Activated naive CD4-positive, alpha-beta T cell treated with anti-CD3 and anti-CD28 coated beads for 36 hours (primary cell): ENCODE data around the gene MAP3K21. TPM values are rescaled to one million over a fixed set of nuclear protein-coding genes. Genes with fewer than 3 reads are reported as not detected.

Experiments
- CTCF ChIA-PET: fragments of 350-600 bp; sonication (Branson Sonifier 250); formaldehyde crosslinking; loops from one replicate; lab custom pipeline; 2021; ENCODE audit warnings: antibody characterized with exemption; lab: Charles Lee
- DNase-seq: peaks from one replicate; pipeline ENCODE4 v3.0.0-alpha.2; 2020
- H3K27ac Mint-ChIP-seq: one replicate; pipeline ENCODE4 v1.8.0; 2021; ENCODE audit warnings: mild to moderate bottlenecking, mixed read lengths
- H3K27me3 Mint-ChIP-seq: one replicate; pipeline ENCODE4 v1.8.0; 2021; ENCODE audit warnings: low read depth, mixed read lengths
- H3K36me3 Mint-ChIP-seq: one replicate; pipeline ENCODE4 v1.8.0; 2021; ENCODE audit warnings: low read depth, mixed read lengths
- H3K4me1 Mint-ChIP-seq: one replicate; pipeline ENCODE4 v1.8.0; 2021; ENCODE audit warnings: low read depth, mixed read lengths
- H3K4me3 Mint-ChIP-seq: one replicate; pipeline ENCODE4 v1.8.0; 2021; ENCODE audit warnings: mild to moderate bottlenecking, moderate library complexity, mixed read lengths
- H3K9me3 Mint-ChIP-seq: one replicate; pipeline ENCODE4 v1.8.0; 2021; ENCODE audit warnings: mixed read lengths
- intact Hi-C: fragments of 100-400 bp; cut with micrococcal nuclease; formaldehyde crosslinking; loops from one replicate; pipeline ENCODE4 v1.15.1; 2023
- total RNA-seq, 2 experiments: library from RNA; stranded (reverse); gene quantifications; one replicate each; pipeline ENCODE4 v1.2.3, GENCODE V29; 2021

Gene MAP3K21
- total RNA-seq, 2 experiments from 2014 or later: 1.8 to 2.0 TPM

GRCh38 chr1:233379869-233380438, 52.4 kb downstream of the MAP3K21 start:
- Mint-ChIP-seq H3K4me3 (no peak overlapping the region), H3K27ac (no peak overlapping the region)
- no peak for DNase-seq

GRCh38 chr1:233381806-233382205, 54.3 kb downstream of the MAP3K21 start:
- intact Hi-C loops: no loop called here
- peaks cover 6% of the 10 kb centered on the region for H3K36me3 Mint-ChIP-seq
- no peaks in the 10 kb centered on the region for H3K4me1 Mint-ChIP-seq
- H3K9me3 Mint-ChIP-seq: no peaks in the 10 kb centered on the region
- H3K27me3 Mint-ChIP-seq: no peaks in the 10 kb centered on the region
- H3K27ac Mint-ChIP-seq: no peak overlapping the region
- CTCF ChIA-PET: interaction anchor here (1.6 kb wide), 1 partner anchor 18 kb away, joined by 4 read pairs; no protein-coding TSS in a partner anchor
- DNase-seq: no peak
- H3K4me3 Mint-ChIP-seq: no peak overlapping the region

More at GRCh38 chr1:233379869-233380438, 52.4 kb downstream of the MAP3K21 start:
- CTCF ChIA-PET: no interaction called here
- no peaks in the 10 kb centered on the region for H3K27me3 Mint-ChIP-seq
- intact Hi-C loops: no loop called here
- no peaks in the 10 kb centered on the region for H3K9me3 Mint-ChIP-seq
- no peaks in the 10 kb centered on the region for H3K4me1 Mint-ChIP-seq
- peaks cover 6% of the 10 kb centered on the region for H3K36me3 Mint-ChIP-seq

- no peak overlapping the region for H3K27ac Mint-ChIP-seq
- no peaks in the 10 kb centered on the region for H3K9me3 Mint-ChIP-seq
- CTCF ChIA-PET: interaction anchor here (1.2 kb wide), 1 partner anchor 20 kb away, joined by 3 read pairs; no protein-coding TSS in a partner anchor
- intact Hi-C loops: no loop called here
- no peaks in the 10 kb centered on the region for H3K4me1 Mint-ChIP-seq
- DNase-seq: no peak
- H3K36me3 Mint-ChIP-seq: peaks cover 6% of the 10 kb centered on the region
- H3K4me3 Mint-ChIP-seq: no peak overlapping the region
- no peaks in the 10 kb centered on the region for H3K27me3 Mint-ChIP-seq
These were observed 56.5 kb downstream of the MAP3K21 start for GRCh38 chr1:233383984-233384383.

GRCh38 chr1:233386336-233386735, 58.8 kb downstream of the MAP3K21 start:
- DNase-seq: no peak
- Mint-ChIP-seq H3K4me3 (no peak overlapping the region), H3K27ac (no peak overlapping the region), H3K9me3 (no peaks in the 10 kb centered on the region), H3K36me3 (peaks cover 6% of the 10 kb centered on the region), H3K4me1 (no peaks in the 10 kb centered on the region), H3K27me3 (peaks cover 4% of the 10 kb centered on the region)
- CTCF ChIA-PET: interaction anchor here (0.6 kb wide), 1 partner anchor 1474 kb away, joined by 4 read pairs; no protein-coding TSS in a partner anchor
- intact Hi-C loops: no loop called here

GRCh38 chr1:233387585-233387984, 60.1 kb downstream of the MAP3K21 start:
- no peaks in the 10 kb centered on the region for H3K4me1 Mint-ChIP-seq
- intact Hi-C loops: no loop called here
- H3K27me3 Mint-ChIP-seq: peaks cover 12% of the 10 kb centered on the region
- H3K9me3 Mint-ChIP-seq: no peaks in the 10 kb centered on the region
- no peak for DNase-seq
- H3K4me3 Mint-ChIP-seq: no peak overlapping the region
- CTCF ChIA-PET: no interaction called here
- H3K27ac Mint-ChIP-seq: no peak overlapping the region
- H3K36me3 Mint-ChIP-seq: peaks cover 2% of the 10 kb centered on the region

- Mint-ChIP-seq H3K36me3 (no peaks in the 10 kb centered on the region), H3K27ac (no peak overlapping the region), H3K9me3 (no peaks in the 10 kb centered on the region), H3K4me3 (no peak overlapping the region), H3K4me1 (no peaks in the 10 kb centered on the region), H3K27me3 (peaks cover 24% of the 10 kb centered on the region)
- intact Hi-C loops: no loop called here
- no peak for DNase-seq
- CTCF ChIA-PET: no interaction called here
These were observed 61.6 kb downstream of the MAP3K21 start for GRCh38 chr1:233389169-233389568.

GRCh38 chr1:233389893-233390292, 62.4 kb downstream of the MAP3K21 start:
- H3K9me3 Mint-ChIP-seq: no peaks in the 10 kb centered on the region
- intact Hi-C loops: loop anchor here (5.0 kb wide), 1 partner anchor 88 kb away; no protein-coding TSS in a partner anchor
- CTCF ChIA-PET: no interaction called here

GRCh38 chr1:233390842-233391737, 63.6 kb downstream of the MAP3K21 start:
- no peak for DNase-seq
- CTCF ChIA-PET: interaction anchor here (1.0 kb wide), 1 partner anchor 400 kb away, joined by 3 read pairs; no protein-coding TSS in a partner anchor
- intact Hi-C loops: loop anchor here (5.0 kb wide), 1 partner anchor 89 kb away; no protein-coding TSS in a partner anchor
- peaks cover 30% of the 10 kb centered on the region for H3K27me3 Mint-ChIP-seq
- H3K9me3 Mint-ChIP-seq: no peaks in the 10 kb centered on the region
- H3K4me1 Mint-ChIP-seq: no peaks in the 10 kb centered on the region
- no peak overlapping the region for H3K4me3 Mint-ChIP-seq
- no peaks in the 10 kb centered on the region for H3K36me3 Mint-ChIP-seq
- H3K27ac Mint-ChIP-seq: no peak overlapping the region

More at GRCh38 chr1:233389893-233390292, 62.4 kb downstream of the MAP3K21 start:
- Mint-ChIP-seq H3K36me3 (no peaks in the 10 kb centered on the region), H3K27me3 (peaks cover 25% of the 10 kb centered on the region), H3K4me3 (no peak overlapping the region), H3K27ac (no peak overlapping the region), H3K4me1 (no peaks in the 10 kb centered on the region)
- no peak for DNase-seq

GRCh38 chr1:233393084-233393840, 65.7 kb downstream of the MAP3K21 start:
- Mint-ChIP-seq H3K36me3 (no peaks in the 10 kb centered on the region), H3K4me3 (no peak overlapping the region), H3K4me1 (no peaks in the 10 kb centered on the region), H3K9me3 (no peaks in the 10 kb centered on the region), H3K27me3 (peaks cover 36% of the 10 kb centered on the region), H3K27ac (no peak overlapping the region)
- DNase-seq: no peak
- CTCF ChIA-PET: interaction anchor here (0.8 to 1.5 kb wide), 5 partner anchors 28 to 673 kb away, joined by 3 to 6 read pairs (median 4); no protein-coding TSS in a partner anchor
- intact Hi-C loops: loop anchor here (5.0 kb wide), 1 partner anchor 91 kb away; no protein-coding TSS in a partner anchor

GRCh38 chr1:233393926-233394680, 66.6 kb downstream of the MAP3K21 start:
- DNase-seq: no peak
- intact Hi-C loops: loop anchor here (5.0 kb wide), 1 partner anchor 92 kb away; no protein-coding TSS in a partner anchor
- CTCF ChIA-PET: interaction anchor here (0.6 to 1.5 kb wide), 6 partner anchors 29 to 672 kb away, joined by 3 to 6 read pairs (median 4); no protein-coding TSS in a partner anchor
- Mint-ChIP-seq H3K9me3 (no peaks in the 10 kb centered on the region), H3K27me3 (peaks cover 36% of the 10 kb centered on the region), H3K4me1 (no peaks in the 10 kb centered on the region), H3K36me3 (no peaks in the 10 kb centered on the region), H3K4me3 (no peak overlapping the region), H3K27ac (no peak overlapping the region)
